Kidney (tissue), 14 donors: Measurements from ENCODE around the gene ATP1A2. TPM values are rescaled to one million over a fixed set of nuclear protein-coding genes. Genes with fewer than 3 reads are reported as not detected.

Source experiments
- DNase-seq, 5 donors: peaks; one replicate each; pipeline ENCODE4 v3.0.0-alpha.2; 2013 to 2020
- FAIRE-seq: peaks from 2 replicates; lab custom pipeline; 2012; peaks lifted over from hg19 to GRCh38; lab: Jason Lieb, UNC
- H3K27ac ChIP-seq, 2 donors: one replicate each; pipeline ENCODE4 v1.7.0; 2013; ENCODE audit warnings: low read depth in 2 of 2, low read length in 2 of 2, inconsistent platforms in 1 of 2
- H3K27me3 ChIP-seq: one replicate; pipeline ENCODE4 v1.7.1; 2013; ENCODE audit warnings: low read length, inconsistent platforms; ENCODE audit not compliant: control insufficient read depth, insufficient read depth
- H3K36me3 ChIP-seq, 3 donors: one replicate each; pipeline versions ENCODE4 v1.7.0 to v1.7.1; 2013; ENCODE audit warnings: low read length in 3 of 3, control low read depth in 1 of 3, inconsistent platforms in 1 of 3; ENCODE audit not compliant: insufficient read depth in 3 of 3, control insufficient read depth in 2 of 3
- H3K4me1 ChIP-seq, 3 donors: one replicate each; pipeline versions ENCODE4 v1.7.0 to v1.7.1; 2013; ENCODE audit warnings: low read length in 3 of 3, inconsistent platforms in 1 of 3, low read depth in 1 of 3; ENCODE audit not compliant: control insufficient read depth in 2 of 3, insufficient read depth in 2 of 3
- H3K4me3 ChIP-seq, 3 donors: one replicate each; pipeline versions ENCODE4 v1.7.0 to v1.8.1; 2013; ENCODE audit warnings: low read length in 3 of 3, control low read depth in 1 of 3, inconsistent platforms in 1 of 3
- H3K9ac ChIP-seq, 3 donors: one replicate each; pipeline versions ENCODE4 v1.7.0 to v1.7.1; 2013; ENCODE audit warnings: low read length in 3 of 3, control low read depth in 1 of 3, inconsistent platforms in 1 of 3
- H3K9me3 ChIP-seq, 3 donors: one replicate each; pipeline versions ENCODE4 v1.7.0 to v1.7.1; 2013; ENCODE audit warnings: low read length in 3 of 3, control low read depth in 1 of 3, inconsistent platforms in 1 of 3; ENCODE audit not compliant: control insufficient read depth in 2 of 3, insufficient read depth in 1 of 3
- CTCF ChIP-seq: IDR thresholded peaks from 3 replicates; pipeline ENCODE4 v1.5.1; 2012; ENCODE audit warnings: mild to moderate bottlenecking, moderate library complexity, borderline replicate concordance; ENCODE audit not compliant: insufficient read depth; ENCODE audit errors: extremely low read depth
- intact Hi-C: fragments of 100-400 bp; cut with DNase I; formaldehyde crosslinking; loops from one replicate; pipeline ENCODE4 v1.11.1; 2022
- polyA plus RNA-seq: library from polyadenylated mRNA; stranded (reverse); fragments of 350-450 nt; fragmentation: Illumina TruSeq; extraction: RNeasy Lipid Tissue Mini Kit (QIAGEN cat#74804); gene quantifications from one replicate; pipeline ENCODE4 v1.2.3, GENCODE V29; 2014; ENCODE audit warnings: low read depth, low replicate concordance; ENCODE audit not compliant: insufficient read depth
- total RNA-seq: library from RNA; stranded (reverse); fragmentation: NEBNext Ultra II Directional; extraction: Animal tissue kit (Norgen Biotek cat#: 25700); gene quantifications from one replicate; pipeline ENCODE4 v1.2.1, GENCODE V29; 2021
- donor health status: control.
- donor health status: control.
- donor health status: control.
- donor health status: control.
- donor health status: control.
- donor health status: DM: yes; HTN: yes; CAD: no.
- donor health status: Normal renal cell carcinoma (clear cell type).

Gene ATP1A2
- total and polyA plus RNA-seq, 2 donors from 2014 or later, result 4.1 to 5.5 TPM

- no peak for TF ChIP-seq CTCF
These were observed 14.0 kb downstream of the ATP1A2 start for GRCh38 chr1:160129558-160129957.

GRCh38 chr1:160129966-160130365 is 14.4 kb downstream of the ATP1A2 start:
- no peaks in the 10 kb centered on the region for H3K27me3 ChIP-seq
- H3K4me1 ChIP-seq, result no peaks in the 10 kb centered on the region
- H3K9ac ChIP-seq, result no peak overlapping the region
- intact Hi-C loops, result no loop called here
- TF ChIP-seq CTCF, result no peak
- no peak for DNase-seq
- H3K36me3 ChIP-seq, result no peaks in the 10 kb centered on the region
- no peak overlapping the region for H3K27ac ChIP-seq
- no peaks in the 10 kb centered on the region for H3K9me3 ChIP-seq
- H3K4me3 ChIP-seq, result no peak overlapping the region
- FAIRE-seq, result no peak

More at GRCh38 chr1:160129558-160129957, 14.0 kb downstream of the ATP1A2 start:
- intact Hi-C loops, result no loop called here
- H3K4me3 ChIP-seq, result no peak overlapping the region
- FAIRE-seq (no peak), DNase-seq (peak in 1 of 5 donors; percentile 4)
- H3K9me3 ChIP-seq, result no peaks in the 10 kb centered on the region
- no peaks in the 10 kb centered on the region for H3K27me3 ChIP-seq
- H3K27ac ChIP-seq, result no peak overlapping the region
- no peak overlapping the region for H3K9ac ChIP-seq
- no peaks in the 10 kb centered on the region for H3K4me1 ChIP-seq
- H3K36me3 ChIP-seq, result no peaks in the 10 kb centered on the region

GRCh38 chr1:160130486-160130885 is 14.9 kb downstream of the ATP1A2 start:
- no peaks in the 10 kb centered on the region for H3K9me3 ChIP-seq

More at GRCh38 chr1:160130486-160130885, 14.9 kb downstream of the ATP1A2 start:
- FAIRE-seq (no peak), DNase-seq (peak in 1 of 5 donors; percentile 51)
- intact Hi-C loops, result no loop called here
- no peak for TF ChIP-seq CTCF
- H3K9ac ChIP-seq, result no peak overlapping the region
- no peaks in the 10 kb centered on the region for H3K27me3 ChIP-seq
- H3K27ac ChIP-seq, result no peak overlapping the region
- no peaks in the 10 kb centered on the region for H3K36me3 ChIP-seq
- H3K4me1 ChIP-seq, result no peaks in the 10 kb centered on the region
- no peak overlapping the region for H3K4me3 ChIP-seq
